Activated CD8-positive, alpha-beta memory T cell treated with anti-CD3 and anti-CD28 coated beads, Interleukin-2, amount 50 U/mL, for 1 hour (primary cell): ENCODE measurements around the gene CTAGE1.
"Not testable (repeated sequence)": the region's sequence is repeated elsewhere in the genome, so short reads cannot be mapped to it uniquely, and the experiment has no call there.

ENCODE experiments used
- DNase-seq: peaks from one replicate; pipeline ENCODE4 v3.0.0-alpha.2; 2020; ENCODE audit errors: extremely low read depth

Gene CTAGE1

DNA sequence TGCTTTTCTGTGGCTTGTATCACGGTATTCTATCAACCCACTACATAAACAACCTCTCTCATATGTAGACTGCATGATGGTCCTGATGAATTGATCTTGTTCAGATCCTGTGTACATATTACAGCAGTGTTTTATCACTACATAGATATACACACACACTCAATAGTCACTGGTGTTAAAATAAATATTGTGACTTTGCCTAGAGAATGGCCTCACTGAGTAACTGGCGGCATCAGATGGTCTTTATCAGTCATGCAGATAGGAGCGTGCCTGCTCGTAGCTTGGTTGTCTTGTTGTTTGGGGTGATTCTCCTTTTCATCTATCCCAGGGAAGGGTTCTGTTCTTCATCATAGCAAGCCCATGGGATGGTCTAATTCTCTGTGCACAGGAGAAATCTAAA is 18.4 kb upstream of the CTAGE1 start:
- no peak for DNase-seq

DNA sequence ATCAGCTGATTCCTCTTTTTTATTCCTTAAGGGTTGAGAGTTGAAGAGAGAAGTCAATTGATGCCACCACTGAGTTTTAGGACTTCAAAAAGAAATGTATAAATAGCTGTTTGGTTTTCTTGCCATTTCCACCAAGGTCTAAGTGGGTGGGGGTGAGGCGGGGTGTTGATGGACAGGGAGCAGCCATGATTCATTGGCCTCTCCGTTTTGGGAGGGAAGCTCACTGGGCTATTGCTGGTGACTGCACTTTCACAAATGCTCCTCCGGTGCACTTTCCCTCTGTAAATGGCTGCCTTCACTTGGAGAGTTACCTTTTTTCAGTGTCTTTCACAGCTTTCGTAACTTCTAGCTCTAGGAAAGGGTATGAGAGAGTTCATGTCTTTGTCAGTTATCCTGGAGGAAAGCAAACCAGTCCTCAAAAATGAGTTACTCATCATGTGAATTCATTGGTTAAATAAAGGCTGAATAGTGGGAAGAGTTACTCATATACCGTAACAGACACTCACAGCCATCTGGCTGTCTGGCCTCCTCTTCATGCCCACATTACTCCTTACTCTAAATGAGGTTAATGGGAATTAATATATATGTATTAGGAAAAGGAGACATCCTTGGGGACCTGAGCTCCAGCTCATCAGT is 17.4 kb upstream of the CTAGE1 start:
- no peak for DNase-seq

DNA sequence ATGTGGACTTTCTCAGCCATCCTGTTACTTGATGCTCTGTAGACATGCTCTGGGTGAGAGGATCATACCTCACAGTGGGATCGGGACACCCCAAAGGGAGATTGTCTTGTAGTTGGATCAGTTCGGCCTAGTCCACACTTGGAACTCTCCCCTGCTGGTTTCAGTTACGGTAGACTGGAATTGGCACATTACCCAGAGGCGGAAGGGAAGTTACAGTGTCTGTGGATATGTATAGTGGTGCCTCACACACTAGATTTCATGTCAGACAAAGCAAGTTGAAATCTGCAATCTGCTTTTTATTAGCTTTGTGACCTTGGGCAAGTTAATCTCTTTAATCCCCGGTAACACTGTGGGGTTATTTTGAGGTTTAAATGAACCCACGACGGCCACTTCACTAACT is 16.2 kb upstream of the CTAGE1 start:
- DNase-seq: no peak

DNA sequence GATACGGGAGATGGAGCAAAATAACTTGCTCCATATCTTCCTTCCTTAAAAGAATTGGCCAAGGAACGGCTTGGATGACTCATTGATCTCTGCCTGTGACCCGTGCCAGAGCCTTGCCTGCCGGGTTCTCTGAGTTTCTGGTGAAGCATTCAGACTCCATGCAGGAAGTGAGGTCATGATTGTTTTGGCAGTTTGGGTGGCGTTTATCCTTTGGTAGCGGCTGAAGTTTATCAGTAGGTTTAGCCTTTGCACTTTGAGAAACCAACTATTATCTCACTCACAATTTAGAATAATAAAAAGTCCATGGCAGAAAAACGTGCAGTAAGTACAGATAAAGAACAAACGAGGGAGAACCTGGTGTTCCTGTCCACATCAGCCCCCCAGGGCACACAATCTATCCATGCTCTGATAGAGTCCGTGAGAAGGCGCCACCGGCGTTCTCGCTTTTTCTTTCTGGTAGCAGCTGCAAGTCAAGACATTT is 15.0 kb upstream of the CTAGE1 start:
- no peak for DNase-seq

DNA sequence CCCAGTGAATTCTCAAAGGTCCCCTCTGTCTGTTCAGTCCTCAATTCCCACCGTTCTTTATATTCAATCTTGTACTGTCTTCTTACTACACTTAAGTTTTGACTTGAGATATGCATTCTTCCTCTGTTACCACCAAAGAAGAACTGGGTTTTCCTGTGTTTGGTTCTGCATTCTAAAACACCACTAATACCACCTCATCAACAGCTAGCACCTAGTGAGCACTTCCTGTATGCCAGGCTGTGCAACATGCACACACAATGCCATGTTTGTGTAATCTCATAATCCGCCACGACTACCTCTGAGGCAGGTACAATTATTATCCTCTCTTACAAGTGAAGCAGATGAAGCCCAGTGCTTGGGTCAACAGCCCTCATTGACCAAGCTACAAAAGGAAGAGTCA is 11.8 kb upstream of the CTAGE1 start:
- no peak for DNase-seq

DNA sequence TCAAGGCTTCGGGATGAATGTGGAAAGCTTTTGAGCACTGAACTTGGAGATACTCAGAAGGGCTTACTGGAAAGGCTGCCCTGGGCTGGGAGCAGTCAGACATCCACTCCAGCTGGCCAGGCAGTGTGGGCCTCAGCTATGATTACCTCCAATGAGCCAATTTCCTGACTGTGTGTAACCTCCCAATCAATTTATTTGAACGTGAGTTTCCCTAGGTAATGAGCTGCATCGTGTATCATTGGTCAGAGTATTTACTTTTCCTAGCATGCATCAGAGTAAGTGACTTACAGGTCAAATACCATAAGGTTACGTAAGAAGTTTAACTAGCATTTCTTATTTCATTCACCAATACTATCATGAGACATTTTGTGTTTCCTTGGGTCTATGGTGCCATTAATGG is 11.0 kb upstream of the CTAGE1 start:
- no peak for DNase-seq

DNA sequence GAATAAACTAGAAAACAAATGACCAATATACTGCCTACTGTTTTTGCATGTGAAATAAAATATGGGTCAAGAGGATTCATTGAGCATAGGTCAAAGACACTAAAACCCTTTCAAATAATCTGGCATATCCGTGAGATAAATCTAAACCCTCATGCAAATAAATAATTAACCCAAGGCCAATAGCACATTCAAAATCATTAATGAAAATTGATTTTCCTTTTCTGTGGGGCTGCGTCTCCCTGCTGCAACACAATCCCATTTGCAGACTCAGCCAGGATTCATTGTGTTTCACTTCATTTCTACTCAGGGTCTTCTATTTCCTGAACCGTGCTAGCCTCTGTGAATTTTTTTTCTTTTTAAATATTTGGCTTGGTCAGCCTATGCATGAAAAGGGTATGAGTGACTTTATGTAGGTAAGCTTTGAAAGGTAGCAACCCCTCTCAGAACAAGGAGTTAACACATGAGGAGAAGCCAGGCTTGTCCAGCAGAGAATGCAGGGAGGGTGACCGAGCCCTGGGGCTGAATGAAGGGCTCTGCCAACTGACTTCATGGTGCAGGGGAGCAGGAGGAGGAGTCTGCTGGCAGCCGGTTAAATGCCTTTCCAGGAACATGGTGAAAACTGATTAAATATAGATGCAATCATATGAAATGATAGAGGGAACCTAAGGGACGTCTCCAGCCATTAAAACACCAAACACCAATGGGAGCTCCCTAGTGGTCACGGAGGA is 10.3 kb upstream of the CTAGE1 start:
- DNase-seq: no peak

DNA sequence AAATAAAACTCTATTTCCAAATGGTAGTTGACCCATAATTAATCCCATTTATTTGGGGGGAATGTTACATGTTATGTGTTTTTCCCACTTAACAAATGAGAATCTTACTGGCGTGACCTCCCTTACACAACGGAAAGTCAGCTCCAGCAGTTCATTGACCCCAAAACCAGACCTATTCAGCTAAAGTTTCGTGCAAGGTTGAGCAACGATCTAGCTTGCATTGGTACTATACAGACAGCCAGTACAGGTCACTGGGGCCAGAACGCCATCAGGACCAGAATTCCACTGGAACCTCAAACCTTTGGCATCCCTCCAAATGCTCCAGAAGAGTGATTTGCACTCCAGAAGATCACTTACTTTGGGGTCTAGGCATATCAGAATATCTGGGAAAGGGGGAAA is 6.8 kb upstream of the CTAGE1 start:
- DNase-seq: no peak

DNA sequence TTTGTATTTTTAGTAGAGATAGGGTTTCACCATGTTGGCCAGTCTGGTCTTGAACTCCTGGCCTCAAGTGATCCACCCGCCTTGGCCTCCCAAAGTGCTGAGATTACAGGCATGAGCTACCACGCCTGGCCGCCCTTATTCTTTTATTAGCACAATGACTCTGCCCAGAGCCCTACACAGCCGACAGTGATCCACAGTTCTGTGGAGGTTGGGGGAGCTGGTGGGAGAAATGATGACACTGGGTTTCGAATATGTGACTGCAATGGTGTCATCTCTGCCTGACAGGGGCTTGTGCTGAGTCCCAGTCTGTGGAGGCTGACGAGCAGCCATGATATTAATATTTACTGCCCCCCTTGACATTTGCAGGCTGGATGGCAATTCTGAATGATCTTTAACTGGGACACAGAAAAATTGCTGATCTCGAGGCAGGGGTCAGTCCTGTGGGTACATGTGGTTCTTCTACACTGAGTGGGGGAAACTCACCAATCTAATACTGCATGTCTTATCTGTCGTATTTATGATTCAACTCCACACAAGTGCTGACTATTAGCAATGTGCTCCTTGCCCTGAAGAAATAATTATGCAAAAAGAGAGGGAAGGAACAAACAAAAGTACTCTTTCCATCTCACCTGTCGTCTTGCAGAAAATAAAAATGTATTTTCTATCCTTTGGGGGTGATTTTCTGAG is 6.3 kb upstream of the CTAGE1 start:
- DNase-seq: no peak

DNA sequence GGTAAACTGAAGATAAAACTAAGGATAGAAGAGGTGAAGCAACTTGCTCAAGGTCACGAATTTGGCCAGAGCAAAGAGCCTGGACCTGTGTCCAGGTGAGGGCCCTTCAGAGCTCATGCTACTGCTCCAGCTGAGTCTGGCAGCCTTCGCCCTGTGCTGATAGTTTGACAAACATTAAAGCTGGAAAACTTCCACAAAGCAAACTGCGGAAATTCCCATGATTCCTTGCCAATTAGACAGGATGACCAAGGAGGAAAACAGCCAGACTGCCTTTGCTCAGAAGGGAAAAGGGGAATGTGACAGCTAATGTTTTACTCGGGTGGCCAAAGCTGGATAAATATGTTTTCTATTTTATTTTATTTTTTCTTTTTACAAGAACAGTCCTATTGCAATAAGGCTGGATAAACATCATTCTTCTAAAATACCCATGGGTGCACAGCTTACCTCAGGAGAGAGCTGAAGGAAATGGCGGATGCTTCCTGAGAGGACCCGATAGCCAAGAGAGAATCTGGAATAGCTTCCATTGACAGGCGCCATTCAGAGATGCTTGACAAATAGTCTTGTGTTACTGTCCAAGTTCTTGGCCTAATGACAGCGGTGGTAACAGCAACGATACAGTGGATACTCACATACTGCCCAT is 5.3 kb upstream of the CTAGE1 start:
- DNase-seq: no peak

DNA sequence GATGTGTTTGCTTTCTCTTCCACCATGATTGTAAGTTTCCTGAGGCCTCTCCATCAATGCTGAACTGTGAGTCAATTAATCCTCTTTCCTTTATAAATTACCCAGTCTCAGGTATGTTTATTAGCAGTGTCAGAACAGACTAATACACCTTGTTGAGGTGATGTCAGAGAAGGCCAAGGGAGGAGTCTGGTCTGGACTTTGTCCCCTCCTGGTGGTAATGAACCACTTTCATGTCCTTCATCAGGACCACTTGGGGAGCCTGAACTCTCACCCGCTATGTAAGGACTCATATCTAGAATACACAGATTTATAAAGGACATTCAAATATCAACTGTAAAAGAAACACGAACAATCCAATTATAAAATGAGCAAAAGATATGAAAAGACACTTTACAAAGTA is 2.9 kb upstream of the CTAGE1 start:
- DNase-seq: no peak

DNA sequence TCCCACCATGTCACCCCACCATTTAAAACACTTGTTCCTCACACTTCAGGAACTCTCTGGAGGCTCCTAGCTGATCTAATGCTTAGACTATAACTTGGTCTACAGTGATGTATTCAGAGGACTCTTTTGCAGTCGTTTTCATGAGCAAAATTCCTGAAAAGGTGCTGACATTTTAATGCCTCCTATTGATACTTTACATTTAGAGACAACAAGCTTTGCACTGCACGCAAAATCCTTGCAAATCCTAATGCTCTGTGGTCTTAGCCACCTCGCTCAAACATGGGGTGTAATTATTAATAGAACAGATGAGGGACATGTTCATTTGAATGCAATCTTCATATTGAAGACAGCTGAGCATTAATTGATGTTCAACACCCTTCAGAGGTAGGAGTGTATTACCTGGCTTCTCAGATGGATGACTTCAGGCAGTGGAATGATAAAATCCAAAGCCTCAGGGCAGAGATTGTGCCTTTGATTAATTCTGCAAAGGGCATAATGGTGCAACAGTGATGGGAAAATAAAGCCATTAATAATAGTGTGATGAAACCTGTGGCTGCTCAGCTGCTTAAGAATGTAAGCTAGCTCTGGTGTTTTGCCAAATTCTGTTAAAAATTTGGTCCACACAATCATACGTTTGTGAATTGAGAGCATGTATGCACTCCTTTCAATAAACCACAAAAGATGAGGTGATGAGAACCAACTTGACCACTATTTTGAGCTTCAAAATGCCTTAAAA is 5.4 kb downstream of the CTAGE1 start:
- no peak for DNase-seq

DNA sequence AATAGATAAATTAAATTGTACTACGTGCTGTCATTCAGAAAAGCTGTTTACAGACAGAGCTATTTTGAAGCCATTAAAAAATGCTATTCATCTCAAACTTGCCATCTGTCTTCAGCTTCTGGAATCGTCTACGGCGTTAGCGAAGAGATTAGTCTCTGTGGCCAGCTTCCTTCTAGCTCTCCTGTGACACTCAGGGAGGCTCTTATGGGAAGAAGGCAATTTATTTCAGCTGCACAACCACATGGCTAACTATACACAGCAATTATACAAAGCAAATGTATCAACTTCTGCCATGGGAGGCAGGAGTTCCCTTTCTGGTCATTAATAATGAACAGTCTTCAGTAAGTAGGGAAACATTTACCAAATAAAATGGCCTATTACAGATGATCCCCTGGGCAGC is 6.3 kb downstream of the CTAGE1 start:
- DNase-seq: no peak

DNA sequence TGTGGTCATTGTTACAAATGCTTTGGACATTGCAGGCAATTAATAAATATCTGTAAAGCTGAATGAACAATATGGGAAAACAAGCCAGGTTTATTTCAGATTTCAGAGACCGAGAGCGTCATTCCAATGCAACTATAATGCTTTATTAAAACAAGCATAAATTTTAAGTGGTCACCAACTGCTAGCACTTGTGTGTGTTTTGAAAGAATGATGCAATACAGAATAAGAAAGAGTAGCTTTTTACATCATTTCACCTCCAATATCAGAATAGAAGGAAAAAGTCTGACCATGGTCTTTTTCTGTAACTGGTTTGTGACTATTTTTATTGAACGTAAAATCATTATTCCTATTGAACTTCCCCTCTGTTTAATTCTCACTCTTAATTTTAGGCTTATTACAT is 7.6 kb downstream of the CTAGE1 start:
- no peak for DNase-seq

DNA sequence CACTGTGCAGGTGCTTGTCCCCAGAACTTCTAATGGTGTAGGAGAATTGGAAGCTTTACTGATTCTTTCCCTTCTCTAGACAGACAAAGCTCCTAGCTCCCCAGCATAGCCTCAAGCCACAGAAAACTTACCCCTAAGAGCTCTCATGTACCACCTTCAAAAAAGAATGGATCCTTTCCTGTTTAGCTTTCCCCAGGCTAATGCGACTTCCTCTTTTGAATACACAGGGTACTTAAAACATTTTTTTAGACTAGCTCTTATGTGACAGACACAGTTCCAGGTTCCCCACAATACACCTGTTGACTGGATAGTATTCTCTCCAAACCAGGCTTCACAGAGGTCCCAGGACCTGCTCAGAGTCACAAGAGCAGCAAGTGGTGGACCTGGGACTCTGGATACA is 8.3 kb downstream of the CTAGE1 start:
- no peak for DNase-seq

DNA sequence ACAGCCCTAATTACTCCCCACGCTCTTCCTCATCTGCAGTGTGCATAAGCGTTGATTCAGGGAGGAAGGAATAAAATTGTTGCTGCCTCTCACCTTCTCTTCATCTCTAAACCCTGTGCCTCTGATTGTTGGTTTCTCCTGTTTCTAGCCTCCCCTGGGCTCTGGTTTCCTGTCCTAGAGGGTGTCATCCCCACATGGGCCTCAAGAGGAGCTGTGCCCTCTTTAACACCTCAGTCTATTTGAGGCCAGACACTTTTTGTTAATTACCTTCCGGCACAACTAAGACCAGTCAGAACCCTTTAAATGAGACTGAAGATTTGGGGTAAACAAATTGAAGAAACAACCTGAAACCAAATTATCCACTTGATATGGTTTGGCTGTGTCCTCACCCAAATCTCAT is 9.7 kb downstream of the CTAGE1 start:
- DNase-seq: no peak

DNA sequence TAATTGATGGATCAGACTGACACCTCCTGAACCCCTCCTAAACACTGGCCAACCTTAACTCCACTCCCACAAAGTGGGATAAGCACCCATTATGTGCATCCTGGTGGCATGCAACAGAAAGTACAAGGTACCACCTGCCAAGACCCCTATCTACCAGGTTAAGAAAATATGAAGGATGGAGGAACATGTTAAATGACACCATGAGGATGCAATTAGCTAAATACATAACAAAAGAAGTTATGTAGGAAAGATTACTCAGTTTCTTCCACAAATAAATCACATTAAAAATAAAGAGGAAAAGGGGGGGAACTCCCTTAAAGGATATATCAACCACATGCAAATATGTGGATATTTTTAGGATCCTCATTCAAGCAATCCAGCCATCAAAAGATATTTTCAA is 12.6 kb downstream of the CTAGE1 start:
- DNase-seq: no peak

DNA sequence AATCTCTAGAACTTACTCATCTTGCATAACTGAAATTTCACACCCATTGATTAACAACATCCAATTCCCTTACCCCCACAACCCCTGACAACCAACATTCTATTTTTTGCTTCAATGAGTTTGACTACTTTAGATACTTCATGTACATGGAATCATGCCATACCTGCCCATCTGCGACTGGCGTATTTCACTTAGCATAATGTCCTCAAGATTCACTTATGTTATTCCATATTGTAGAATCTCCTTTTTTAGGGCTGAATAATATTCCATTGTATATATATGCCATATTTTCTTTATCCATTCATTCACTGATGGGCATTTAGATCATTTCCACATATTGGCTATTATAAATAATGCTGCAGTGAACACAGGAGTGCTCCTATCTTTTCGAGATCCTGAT is 13.8 kb downstream of the CTAGE1 start:
- DNase-seq: no peak

DNA sequence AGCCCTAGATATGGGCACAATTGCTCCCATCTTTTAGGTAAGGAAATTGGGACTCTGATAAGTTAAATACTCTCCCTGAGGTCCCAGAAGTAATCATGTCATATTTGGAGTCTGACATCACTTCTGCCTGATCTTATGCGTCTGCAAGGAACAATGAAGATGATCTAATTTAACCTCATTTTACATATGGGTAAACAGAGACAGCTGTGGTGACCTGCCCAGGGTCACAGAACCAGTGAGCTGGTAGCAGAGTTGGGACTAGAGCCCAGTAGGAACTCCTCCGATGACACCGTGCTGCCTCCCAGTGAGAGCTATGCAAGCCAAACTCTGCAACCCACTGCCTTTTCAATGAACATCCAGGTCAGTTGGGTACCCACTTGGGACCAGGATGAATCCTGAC is 17.8 kb downstream of the CTAGE1 start:
- DNase-seq: no peak

DNA sequence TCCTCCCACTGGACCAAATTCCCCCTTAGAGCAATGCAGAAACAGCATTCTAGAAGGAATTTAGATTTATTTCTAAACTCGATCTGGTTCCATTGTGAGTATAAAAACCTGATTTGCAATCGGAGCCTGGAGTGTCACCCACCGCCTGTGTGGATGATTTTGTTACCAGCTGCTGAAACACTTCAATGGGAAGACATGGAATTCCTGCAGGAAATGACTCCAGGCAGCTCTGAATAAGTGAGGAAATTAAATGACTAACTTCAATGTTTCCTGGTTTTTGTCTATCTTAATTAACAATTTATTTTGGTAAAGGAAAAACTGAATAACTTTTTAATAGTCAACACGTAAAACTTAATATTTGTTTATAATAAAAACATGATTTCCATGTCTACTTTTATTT is 19.3 kb downstream of the CTAGE1 start:
- DNase-seq: no peak

DNA sequence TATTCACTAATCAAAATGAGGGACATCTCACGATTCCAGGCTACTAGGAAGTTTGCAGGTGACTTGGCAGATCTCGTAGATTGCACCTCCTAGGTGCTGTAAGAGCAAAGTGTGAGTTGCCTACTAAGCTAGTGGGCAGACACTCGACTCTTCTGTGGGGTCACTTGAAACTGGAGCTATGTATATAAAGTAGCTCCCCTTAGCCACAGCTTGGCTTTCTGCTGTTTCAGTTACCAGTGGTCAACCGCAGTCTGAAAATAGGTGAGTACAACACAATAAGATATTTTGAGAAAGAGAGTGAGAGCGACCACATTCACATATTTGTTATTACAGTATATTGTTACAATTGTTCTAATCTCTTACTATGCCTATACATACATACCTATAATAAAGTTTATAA is 23.3 kb downstream of the CTAGE1 start:
- DNase-seq: no peak

DNA sequence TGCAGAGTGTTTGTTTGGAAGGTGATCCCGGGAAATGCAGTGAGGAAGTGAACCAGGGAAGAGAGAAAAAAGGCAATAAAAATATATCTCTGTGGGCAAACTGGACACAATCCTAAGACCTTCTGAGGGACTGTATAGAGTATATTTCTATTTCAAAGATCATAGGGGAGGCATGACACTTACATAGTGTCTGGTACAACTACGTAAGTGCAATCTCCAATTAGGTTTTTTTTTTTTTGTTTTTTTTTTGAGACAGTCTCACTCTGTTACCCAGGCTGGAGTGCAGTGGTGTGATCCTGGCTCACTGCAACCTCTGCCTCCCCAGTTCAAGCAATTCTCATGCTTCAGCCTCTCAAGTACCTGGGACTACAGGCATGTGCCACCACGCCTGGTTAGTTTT is 24.6 kb downstream of the CTAGE1 start:
- not testable (repeated sequence) for DNase-seq
